ENCODE results near the gene RAB5B. TPM values are rescaled to one million over a fixed set of nuclear protein-coding genes. Genes with fewer than 3 reads are reported as not detected.
"Not testable (repeated sequence)": the region's sequence is repeated elsewhere in the genome, so short reads cannot be mapped to it uniquely, and the experiment has no call there.

The RAB5B gene
- total RNA-seq, 1 donor from 2014 or later = 51.4 TPM

DNA sequence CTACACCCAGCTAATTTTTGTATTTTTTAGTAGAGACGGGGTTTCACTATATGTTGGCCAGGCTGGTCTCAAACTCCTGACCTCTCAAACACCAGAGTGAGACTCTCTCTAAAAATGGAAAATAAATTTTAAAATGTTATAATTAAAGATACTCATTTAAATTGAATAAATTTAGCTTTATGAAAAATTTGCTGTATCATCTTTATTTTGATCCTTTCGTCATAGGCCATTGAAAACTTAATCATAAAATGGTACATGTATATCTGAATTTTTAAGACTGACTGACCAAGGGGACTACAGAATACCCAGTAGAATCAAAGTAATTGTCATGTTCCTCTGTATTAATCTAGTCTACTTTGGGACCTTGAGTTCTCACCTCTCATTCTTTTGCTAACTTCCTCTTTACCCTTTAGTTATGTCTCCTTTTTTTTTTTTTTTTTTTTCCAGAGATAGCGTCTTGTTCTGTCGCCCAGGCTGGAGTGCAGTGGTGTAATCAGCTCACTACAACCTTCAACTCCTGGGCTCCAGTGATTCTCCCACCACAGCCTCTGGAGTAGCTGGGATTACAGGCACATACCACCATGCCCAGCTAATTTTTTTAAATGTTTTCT, 9.5 kb downstream of the RAB5B start:
- DNase-seq = no peak

DNA sequence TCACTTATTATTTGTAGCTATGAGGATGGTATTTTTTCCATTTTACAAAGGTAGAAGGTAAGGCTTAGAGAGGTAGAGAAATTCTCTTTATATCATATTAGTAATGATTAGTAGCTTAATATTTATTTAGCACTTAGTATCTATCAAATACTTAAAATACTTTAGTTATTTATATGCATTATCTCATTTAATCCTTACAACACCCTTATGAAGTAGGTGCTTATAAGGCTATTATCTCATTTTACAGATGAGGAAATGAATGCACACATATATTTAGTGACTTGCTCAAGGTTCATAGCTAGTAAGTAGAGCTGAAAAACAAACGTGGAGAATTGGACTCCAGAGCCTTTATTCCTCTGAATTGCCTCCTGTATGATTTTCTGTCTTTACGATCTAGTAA, 11.0 kb downstream of the RAB5B start:
- no peak for DNase-seq

DNA sequence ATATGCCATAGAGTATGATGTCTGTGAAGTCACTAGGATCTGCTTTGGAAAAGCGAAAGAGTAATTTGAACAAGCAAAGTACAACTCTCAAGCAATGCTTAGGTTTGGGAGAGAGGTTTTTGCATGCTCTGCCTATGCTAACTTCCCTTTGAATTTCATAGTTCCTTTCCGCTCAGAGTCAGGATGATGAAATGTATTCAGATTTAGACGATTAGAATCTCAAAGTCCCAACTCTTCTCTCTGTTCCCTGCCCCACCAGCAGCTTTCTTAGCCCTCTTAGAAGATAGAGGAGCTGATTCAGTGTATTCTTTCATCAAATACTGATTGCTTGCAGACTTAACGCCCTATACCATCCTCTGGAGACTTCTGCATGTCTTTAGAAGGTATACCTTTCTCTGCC, 11.5 kb downstream of the RAB5B start:
- DNase-seq = no peak

DNA sequence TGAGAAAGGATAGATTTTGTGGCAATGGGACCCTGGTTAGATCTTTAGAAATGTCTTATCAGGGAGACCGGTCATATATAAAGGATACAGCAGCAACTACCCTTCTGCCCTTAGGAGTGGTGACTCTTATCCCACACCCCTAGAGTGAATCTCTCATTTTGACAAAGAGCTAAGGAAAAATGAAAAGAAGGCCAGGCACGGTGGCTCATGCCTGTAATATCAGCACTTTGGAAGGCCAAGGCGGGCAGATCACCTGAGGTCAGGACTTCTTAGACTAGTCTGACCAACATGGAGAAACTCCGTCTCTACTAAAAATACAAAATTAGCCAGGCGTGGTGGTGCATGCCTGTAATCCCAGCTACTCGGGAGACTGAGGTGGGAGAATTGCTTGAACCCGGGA, 12.1 kb downstream of the RAB5B start:
- DNase-seq = not testable (repeated sequence)

DNA sequence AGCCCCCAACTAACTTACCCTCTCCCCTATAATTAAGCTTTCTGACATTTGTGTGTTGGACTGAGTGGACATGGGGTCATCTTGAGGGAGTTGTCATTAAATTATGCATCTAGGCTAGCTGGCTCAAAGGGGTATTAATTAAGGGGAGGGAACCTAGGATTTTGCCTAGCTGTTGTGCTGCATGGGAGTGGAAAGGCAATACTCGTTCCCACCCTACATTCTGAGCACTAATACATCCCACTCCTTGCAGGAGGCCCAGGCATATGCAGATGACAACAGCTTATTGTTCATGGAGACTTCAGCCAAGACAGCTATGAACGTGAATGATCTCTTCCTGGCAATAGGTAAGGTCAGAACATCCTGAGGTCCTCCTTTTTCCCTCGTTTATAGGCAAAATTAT, 17.2 kb downstream of the RAB5B start:
- no peak for DNase-seq

DNA sequence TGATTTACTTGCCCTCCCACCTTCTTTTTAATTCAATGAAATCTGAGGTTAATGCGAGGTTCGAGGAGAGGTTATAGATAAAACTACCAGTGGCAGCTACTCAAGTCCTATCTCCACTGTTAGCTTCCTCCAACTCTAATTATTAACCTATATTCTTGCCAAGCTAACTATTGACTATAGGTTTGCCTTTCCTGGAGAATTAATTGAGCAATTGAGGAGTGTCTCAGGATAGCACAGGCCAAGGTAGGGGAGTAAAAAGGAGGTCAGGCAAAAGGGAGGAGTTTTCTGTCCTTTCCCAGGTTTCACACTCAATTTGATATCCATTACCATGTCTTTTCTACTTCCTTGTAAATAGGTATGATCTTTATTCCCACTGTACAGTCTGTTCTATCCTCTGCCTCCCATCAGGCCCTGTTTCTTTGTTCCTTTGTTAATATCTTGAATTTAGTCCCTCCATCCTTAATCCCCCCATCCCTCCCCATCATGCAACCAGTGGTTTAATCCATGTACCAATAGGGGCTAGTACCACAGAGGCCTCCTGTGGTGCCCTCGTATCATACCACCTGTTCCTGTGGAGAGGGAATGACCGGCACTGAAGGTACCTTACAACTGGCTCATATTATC, 19.5 kb downstream of the RAB5B start:
- no peak for DNase-seq

DNA sequence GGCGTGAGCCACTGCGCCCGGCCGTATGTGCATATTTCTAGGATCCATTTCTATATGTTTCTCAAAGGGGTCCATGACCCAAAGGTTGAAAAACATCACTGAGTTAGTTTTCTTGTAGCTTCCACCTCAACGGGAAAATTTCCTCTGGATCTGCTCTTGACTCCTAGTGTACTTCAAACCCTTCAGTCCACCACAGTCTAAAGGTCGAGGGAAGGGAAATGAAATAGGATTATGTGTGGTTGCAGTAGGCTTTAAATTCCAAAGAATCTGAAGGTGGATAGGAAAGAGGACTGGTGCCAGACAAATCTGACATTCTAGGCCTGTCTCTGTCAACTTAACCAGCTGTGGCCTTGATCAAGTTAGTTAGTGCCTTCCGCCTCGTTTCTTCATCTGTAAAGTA, 21.5 kb downstream of the RAB5B start:
- DNase-seq = no peak

DNA sequence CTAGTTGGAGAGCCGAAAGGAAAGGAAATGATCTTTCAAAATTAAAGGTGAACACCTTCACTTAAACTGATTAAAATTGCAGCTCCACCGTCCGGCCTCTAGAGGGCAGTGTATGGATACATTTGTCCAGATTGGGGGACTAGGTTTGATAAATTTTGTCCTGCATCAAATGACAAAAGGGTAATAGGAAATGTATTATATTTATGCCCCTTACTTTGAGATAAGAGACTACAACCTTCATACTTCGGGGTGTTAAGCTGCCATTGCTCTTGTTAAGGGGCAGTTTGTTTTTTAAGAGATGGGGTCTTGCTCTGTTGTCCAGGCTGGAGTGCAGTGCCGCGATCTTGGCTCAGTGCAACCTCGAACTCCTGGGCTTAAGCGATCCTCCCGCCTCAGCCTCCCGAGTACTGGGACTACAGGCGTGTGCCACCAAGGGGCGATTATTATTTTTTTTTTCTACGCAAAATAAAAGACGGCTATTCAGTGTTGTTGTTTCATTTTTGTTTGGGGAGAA, 22.4 kb downstream of the RAB5B start:
- peak; percentile 49 for DNase-seq

DNA sequence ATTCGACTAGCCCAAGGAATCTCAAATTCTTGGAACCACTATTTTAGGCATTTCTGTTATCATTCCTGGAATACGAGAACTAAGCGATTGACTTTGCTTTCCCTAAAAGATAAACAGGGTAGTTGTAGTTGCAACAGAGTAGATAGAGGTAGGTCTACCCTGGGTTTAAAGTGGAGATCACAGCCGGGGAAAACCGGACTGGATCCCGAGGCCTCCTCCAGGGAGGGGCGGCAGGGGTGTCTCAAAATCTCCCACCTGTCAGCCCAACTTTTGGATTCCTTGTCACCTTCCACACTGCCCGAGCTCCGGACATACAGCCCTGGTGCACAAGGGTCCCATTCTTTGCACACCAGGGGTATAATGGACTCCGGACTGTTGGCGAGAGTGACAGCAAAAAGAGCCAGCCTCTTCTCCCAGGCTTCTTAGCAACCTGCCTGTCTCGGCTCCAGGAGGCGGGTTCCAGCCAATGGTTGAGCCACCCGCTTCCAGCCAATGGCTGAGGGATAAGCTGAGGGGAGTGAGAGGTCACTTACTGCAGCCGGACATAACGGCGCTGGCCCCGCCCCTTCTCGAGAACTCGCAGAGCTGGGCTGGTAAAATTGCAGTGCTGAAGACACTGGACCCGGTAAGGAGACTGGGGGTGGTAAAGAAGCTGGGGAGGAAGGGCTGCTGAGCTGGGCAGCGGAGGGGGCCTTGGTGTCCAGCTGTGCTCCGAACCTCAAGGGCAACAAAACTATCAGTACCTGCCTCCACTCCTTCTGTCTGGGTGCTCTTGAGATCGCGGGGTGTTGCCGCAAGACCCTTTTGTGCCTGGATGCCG, 23.0 kb downstream of the RAB5B start, which contains the start of gene SUOX:
SUOX (plus strand) TSS at position 562 of the 820 bp plus-strand sequence. CDS start 4,946 bp downstream, outside the sequence.
- peak; percentile 84 for DNase-seq

DNA sequence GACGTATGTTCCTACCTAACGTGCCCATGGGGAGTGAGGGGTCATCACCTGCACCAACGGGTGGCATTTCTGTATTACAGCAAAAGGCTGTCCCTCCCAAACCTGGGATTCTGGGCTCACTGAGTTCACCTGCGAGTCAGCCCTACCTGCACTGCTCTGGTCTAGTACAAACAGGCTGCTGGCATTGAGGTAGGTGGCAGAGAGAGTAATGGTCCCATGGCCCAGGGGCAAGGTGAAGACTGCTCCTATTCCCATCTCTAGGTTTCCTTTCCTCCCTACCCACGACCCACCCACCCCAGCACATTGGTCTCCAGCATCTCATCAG, 23.6 kb downstream of the RAB5B start:
- DNase-seq = no peak

DNA sequence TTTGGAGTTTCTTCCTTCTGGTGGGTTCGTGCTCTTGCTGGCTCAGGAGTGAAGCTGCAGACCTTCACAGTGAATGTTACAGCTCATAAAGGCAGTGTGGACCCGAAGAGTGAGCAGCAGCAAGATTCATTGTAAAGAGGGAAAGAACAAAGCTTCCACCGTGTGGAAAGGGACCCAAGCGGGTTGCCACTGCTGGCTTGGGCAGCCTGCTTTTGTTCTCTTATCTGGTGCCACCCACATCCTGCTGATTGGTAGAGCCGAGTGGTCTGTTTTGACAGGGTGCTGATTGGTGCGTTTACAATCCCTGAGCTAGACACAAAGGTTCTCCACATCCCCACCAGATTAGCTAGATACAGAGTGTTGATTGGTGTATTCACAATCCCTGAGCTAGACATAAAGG, 25.6 kb downstream of the RAB5B start:
- DNase-seq = not testable (repeated sequence)

DNA sequence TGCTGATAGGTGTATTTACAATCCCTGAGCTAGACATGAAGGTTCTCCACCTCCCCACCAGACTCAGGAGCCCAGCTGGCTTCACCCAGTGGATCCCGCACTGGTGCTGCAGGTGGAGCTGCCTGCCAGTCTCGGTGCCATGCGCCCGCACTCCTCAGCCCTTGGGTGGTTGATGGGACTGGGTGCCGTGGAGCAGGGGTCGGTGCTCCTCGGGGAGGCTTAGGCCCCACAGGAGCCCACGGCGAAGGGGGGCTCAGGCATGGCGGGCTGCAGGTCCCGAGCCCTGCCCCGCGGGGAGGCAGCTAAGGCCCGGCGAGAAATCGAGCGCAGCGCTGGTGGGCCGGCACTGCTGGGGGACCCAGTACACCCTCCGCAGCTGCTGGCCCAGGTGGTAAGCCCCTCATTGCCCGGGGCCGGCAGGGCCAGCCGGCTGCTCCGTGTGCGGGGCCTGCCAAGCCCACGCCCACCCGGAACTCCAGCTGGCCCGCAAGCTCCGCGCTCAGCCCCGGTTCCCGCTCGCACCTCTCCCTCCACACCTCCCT, 26.2 kb downstream of the RAB5B start:
- DNase-seq = not testable (repeated sequence)

DNA sequence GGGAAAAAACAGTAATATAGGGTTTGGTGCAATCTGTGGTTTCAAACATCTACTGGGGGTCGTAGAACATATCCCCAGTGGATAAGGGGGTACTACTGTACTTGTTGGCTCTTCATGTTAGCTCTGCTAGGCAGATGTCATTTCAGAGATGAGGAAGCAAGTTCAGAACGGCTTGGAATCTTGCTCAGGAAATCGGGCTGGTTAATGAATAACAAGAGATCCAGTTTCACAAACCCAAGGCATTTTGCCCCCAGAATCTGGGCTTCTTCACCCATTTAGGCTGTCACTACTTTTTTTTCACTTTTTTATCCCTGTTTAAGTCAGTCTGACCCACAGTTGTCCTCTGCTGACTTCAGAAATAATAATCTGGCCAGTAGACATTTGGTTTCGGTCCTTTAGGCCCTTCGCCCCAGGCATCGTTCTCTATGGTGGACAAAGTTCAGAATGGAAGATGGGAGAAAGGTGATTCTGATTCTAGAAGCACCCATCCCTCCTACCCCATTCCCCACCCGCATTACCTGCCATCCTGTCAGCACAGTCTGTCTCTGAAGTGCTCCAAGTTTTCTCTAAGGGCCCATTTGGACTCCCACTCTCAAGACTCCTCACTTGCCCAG, 27.7 kb downstream of the RAB5B start:
- DNase-seq = no peak

DNA sequence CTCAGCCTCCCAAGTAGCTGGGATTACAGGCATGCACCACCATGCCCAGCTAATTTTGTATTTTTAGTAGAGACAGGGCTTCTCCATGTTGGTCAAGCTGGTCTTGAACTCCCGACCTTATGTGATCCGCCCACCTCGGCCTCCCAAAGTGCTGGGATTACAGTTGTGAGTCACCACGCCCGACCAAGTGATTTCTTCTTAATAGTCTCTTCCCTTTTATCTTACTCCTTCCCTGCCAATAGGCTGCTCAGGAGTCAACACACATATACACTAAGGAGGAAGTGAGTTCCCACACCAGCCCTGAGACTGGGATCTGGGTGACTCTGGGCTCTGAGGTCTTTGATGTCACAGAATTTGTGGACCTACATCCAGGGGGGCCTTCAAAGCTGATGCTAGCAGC, 29.5 kb downstream of the RAB5B start:
- not testable (repeated sequence) for DNase-seq

DNA sequence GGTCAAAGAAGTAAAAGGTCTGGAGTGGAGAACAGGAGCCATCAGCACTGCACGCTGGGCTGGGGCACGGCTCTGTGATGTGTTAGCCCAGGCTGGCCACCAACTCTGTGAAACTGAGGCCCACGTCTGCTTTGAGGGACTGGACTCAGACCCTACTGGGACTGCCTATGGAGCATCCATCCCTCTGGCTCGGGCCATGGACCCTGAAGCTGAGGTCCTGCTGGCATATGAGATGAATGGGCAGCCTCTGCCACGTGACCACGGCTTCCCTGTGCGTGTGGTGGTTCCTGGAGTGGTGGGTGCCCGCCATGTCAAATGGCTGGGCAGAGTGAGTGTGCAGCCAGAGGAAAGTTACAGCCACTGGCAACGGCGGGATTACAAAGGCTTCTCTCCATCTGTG, 30.3 kb downstream of the RAB5B start:
- no peak for DNase-seq

DNA sequence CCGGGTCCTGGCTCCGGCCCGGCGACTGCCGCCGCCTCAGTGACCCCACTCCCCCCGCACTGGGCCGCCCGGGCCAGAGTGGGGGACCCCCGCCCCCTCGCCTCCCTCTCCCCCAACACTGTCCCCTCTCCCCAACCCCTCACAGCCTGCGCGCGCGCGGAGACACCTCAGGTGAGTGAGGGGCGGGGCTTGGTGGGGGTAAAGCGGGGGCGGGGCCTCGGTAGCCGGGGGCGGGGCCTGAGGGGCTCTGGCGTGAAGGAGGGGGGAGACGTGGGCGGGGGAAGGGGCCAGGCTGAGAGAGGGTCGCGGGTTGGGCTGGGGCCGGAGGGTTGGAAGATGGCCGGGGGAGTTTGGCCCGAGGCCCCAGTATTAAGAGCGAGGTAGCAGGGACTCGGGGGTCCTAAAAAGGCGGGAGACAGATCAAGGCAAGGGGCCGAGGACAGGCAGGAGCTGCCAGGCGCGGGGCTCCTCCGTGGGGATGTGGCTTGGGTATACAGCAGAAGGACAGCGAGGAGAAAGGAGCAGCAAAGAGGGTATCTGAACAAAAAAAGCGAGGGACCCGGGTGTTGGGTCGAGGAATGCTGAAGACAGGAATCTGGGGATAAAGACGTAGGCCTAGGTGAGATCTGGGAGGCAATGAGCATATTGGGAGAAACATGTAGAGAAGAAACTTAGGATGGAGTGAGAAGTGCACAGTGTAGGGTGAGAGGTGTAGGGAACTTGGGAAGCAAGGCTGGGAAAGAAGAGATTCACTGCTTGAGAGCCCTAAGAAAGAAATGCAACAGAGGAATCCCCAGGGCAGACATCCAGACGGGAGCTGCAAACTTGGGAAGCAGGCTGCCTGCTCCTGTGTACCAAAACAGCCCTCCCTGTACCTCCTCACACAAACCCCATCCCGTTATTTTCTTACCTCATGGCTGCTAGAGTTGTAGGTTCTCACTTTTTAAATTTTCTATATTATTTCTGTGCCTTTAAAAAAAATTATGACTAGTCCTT, 34.0 kb downstream of the RAB5B start:
- peak; percentile 34 for DNase-seq

DNA sequence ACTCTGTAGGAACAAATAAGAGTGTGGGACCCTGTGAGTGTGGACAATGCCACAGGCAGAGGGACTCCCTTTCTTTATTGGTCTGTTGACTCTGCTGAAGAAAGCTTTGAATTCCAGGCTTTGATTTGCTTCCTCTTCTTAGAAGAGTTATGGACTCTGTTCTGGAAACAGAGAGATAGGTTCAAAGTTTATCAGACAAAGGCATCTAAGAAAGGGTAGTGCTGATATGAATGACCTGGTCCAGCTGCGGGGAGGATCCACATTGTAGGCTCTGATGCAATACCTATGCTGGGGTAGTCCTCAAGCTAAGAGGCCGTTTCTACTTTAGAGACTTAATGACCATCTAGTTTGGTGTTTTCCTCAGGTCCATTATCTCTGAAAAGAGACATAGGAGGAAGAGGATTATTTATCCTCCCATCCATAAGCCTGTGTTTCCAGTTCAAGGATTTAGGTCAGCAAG, 36.3 kb downstream of the RAB5B start:
- DNase-seq = no peak

DNA sequence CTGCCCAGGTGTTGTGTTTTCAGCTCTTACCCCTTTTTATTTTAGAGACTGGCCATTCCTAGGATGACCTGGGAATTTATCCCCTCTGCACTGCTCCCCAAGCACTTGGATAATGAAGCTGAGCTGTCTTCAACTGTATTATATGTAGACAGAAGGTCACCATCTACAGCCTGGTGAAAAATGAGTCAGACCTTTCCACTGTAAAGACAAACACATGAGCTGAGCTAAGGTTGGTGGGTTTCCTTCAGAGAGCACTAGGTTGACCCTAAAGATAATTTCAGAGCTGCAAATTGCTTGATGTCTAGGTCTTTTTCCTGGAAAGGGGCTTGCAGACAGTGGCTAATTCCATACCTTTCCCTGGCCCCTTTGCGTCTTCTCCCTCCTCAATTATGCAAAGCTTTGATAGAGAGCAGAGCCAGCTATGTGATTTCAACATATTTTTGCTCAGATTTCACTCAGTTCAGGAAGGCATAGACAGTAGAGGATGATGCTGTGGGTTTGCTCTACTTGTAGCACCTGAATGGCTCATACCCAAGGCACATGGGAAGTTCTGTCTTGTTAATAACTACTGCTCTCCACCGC, 37.7 kb downstream of the RAB5B start:
- DNase-seq = no peak

DNA sequence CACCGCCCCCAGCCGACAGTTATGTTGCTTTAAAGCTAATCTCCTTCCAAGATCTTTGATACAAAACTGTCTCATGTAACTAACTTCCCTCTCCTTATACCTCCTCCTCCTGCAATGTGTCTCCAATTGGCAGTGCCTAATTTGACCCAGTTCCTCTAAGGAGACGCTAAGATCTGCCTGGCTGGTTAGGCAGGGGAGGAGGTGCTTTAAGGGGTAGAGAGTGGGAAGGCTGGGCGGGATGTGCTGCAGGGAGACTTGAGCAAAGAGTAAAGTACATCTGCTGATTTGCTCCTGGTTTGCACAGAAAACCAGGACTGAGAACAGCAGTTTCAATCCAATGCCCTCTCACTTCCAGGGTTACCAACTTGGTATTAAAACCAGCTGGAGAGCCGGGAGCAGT, 39.6 kb downstream of the RAB5B start:
- DNase-seq = no peak

DNA sequence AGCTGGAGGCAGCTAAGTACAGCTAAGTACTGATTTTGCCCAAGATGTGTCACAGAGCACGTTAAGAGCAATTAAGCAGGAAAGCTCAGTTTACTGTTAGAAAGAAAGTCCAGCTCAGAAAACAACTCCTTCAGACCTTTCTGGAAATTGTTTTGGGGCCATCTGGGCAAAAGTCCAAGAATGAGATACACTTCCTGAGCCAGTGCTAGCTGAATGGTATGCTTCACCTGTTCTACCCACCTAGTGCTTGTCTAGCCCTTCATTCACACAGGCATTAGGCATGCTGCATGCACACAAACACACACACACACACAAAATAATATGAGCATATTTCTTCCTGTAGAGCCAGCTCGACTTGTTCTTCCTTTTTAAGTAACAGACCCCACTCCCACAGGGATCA, 40.3 kb downstream of the RAB5B start:
- no peak for DNase-seq

DNA sequence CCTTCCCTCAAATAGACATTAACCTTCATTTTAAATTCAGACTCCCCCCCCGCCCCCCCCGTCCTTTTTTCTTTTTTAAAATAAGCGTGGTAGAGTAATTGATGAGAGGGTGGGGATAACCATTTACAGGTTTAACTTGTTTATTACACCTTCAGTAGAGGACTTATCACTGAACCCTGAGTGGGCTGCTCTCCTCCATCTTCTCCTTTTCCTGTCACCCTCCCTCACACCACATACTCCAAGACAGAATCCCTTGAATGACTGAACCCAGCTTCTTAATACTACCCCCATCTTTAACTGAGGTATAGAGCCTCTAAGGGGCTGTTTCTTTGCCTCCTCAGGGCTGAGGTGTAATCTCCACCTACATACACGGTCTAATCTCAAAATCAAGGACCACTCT, 43.3 kb downstream of the RAB5B start:
- DNase-seq = no peak
